Glomerular visceral epithelial cell (primary cell): ENCODE results near the gene THBS3.
"Not testable (repeated sequence)": the region's sequence is repeated elsewhere in the genome, so short reads cannot be mapped to it uniquely, and the experiment has no call there.

Source experiments
- DNase-seq: peaks from one replicate; pipeline ENCODE4 v3.0.0-alpha.2; 2016; ENCODE audit errors: extremely low spot score

Gene THBS3

GRCh38 chr1:155235375-155235774 is 27.7 kb upstream of the THBS3 start:
- not testable (repeated sequence) for DNase-seq

- DNase-seq: not testable (repeated sequence)
Measured at GRCh38 chr1:155233502-155233901, 25.8 kb upstream of the THBS3 start.

- DNase-seq: peak; percentile 50
Measured at GRCh38 chr1:155232001-155232978, 24.6 kb upstream of the THBS3 start.

- not testable (repeated sequence) for DNase-seq
Measured at GRCh38 chr1:155231302-155231701, 23.6 kb upstream of the THBS3 start.

GRCh38 chr1:155228096-155228427 is 20.4 kb upstream of the THBS3 start:
- DNase-seq: no peak

- DNase-seq: peak; percentile 100
Measured at GRCh38 chr1:155227261-155228095, 19.8 kb upstream of the THBS3 start.

- DNase-seq: no peak
Measured at GRCh38 chr1:155226910-155227260, 19.2 kb upstream of the THBS3 start.

GRCh38 chr1:155226188-155226909 is 18.7 kb upstream of the THBS3 start:
- DNase-seq: peak; percentile 83

GRCh38 chr1:155225404-155225759 is 17.7 kb upstream of the THBS3 start:
- DNase-seq: not testable (repeated sequence)

GRCh38 chr1:155223047-155223446 is 15.3 kb upstream of the THBS3 start:
- no peak for DNase-seq

GRCh38 chr1:155220211-155220965 is 12.7 kb upstream of the THBS3 start:
- DNase-seq: not testable (repeated sequence)

- peak; percentile 36 for DNase-seq
Measured at GRCh38 chr1:155219592-155220031, 11.9 kb upstream of the THBS3 start.

- DNase-seq: peak; percentile 68
Measured at GRCh38 chr1:155218854-155219591, 11.3 kb upstream of the THBS3 start.

- not testable (repeated sequence) for DNase-seq
Measured at GRCh38 chr1:155214702-155215101, 7.0 kb upstream of the THBS3 start.

- DNase-seq: not testable (repeated sequence)
Measured at GRCh38 chr1:155212051-155212440, 4.3 kb upstream of the THBS3 start.

- DNase-seq: not testable (repeated sequence)
Measured at GRCh38 chr1:155211381-155212050, 3.8 kb upstream of the THBS3 start.

GRCh38 chr1:155210314-155211104 is 2.8 kb upstream of the THBS3 start:
- DNase-seq: no peak

GRCh38 chr1:155209312-155209721 is 1.6 kb upstream of the THBS3 start:
- no peak for DNase-seq
